Skeletal muscle cell (primary cell): ENCODE results near the gene PCDHGA7.
"Not testable (repeated sequence)": the region's sequence is repeated elsewhere in the genome, so short reads cannot be mapped to it uniquely, and the experiment has no call there.

ENCODE experiments used
- DNase-seq: peaks from one replicate; pipeline ENCODE4 v3.0.0-alpha.2; 2010; ENCODE audit warnings: low read depth
- H3K4me3 ChIP-seq: 2 replicates; pipeline ENCODE4 v1.5.1; 2011; ENCODE audit warnings: low read depth, mild to moderate bottlenecking, control low read depth, low read length, moderate library complexity

Gene PCDHGA7

DNA sequence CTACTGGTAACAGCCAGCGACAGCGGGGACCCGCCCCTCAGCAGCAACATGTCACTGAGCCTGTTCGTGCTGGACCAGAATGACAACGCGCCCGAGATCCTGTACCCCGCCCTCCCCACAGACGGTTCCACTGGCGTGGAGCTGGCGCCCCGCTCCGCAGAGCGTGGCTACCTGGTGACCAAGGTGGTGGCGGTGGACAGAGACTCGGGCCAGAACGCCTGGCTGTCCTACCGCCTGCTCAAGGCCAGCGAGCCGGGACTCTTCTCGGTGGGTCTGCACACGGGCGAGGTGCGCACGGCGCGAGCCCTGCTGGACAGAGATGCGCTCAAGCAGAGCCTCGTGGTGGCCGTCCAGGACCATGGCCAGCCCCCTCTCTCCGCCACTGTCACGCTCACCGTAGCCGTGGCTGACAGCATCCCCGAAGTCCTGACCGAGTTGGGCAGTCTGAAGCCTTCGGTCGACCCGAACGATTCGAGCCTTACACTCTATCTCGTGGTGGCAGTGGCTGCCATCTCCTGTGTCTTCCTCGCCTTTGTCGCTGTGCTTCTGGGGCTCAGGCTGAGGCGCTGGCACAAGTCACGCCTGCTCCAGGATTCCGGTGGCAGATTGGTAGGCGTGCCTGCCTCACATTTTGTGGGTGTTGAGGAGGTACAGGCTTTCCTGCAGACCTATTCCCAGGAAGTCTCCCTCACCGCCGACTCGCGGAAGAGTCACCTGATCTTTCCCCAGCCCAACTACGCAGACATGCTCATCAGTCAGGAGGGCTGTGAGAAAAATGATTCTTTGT lies 12.1 kb downstream of the PCDHGA7 start:
- H3K4me3 ChIP-seq, DNase-seq: not testable (repeated sequence)

DNA sequence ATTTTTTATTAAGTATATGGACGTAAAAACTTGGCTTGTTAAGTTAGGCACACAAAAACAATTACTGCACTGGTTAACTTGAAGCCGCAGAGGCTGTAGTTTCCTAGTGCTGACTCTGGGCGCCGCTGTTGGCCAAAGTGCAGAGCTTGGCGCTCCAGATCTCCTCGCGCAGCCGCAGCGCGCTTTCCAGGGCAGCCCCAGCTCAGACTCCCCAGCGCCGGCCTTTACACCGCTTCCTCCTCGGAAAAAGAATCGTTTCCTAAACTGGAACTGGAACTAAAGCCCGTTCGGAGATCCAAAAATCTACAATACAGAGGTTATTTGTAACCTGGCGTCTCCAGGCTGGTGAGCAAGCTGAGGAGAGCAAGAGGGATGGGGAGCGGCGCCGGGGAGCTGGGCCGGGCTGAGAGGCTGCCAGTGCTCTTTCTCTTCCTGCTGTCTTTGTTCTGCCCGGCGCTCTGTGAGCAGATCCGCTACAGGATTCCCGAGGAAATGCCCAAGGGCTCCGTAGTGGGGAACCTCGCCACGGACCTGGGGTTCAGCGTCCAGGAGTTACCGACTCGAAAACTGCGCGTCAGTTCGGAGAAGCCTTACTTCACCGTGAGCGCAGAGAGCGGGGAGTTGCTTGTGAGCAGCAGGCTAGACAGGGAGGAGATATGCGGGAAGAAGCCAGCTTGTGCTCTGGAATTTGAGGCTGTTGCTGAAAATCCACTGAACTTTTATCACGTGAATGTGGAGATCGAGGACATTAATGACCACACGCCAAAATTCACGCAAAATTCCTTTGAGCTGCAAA lies 15.4 kb downstream of the PCDHGA7 start, which contains the start of gene PCDHGB5:
TSS of gene PCDHGB5 (plus strand) at position 192 of the 796 bp plus-strand sequence. CDS start at position 373, 181 bp downstream.
- peak; percentile 13 for DNase-seq
- peak within 1 kb of the TSS; percentile 41 for H3K4me3 ChIP-seq

DNA sequence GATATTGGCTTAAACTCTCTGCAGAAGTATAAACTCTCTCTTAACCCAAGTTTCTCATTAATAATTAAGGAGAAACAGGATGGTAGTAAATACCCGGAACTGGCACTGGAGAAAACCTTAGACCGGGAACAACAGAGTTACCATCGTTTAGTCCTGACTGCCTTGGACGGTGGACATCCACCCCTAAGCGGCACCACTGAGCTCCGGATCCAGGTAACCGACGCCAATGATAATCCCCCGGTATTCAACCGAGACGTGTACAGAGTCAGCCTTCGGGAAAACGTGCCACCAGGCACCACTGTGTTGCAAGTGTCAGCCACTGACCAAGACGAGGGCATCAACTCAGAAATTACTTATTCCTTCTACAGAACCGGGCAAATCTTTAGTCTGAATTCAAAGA lies 16.1 kb downstream of the PCDHGA7 start:
- H3K4me3 ChIP-seq: peak overlapping the region; percentile 21

DNA sequence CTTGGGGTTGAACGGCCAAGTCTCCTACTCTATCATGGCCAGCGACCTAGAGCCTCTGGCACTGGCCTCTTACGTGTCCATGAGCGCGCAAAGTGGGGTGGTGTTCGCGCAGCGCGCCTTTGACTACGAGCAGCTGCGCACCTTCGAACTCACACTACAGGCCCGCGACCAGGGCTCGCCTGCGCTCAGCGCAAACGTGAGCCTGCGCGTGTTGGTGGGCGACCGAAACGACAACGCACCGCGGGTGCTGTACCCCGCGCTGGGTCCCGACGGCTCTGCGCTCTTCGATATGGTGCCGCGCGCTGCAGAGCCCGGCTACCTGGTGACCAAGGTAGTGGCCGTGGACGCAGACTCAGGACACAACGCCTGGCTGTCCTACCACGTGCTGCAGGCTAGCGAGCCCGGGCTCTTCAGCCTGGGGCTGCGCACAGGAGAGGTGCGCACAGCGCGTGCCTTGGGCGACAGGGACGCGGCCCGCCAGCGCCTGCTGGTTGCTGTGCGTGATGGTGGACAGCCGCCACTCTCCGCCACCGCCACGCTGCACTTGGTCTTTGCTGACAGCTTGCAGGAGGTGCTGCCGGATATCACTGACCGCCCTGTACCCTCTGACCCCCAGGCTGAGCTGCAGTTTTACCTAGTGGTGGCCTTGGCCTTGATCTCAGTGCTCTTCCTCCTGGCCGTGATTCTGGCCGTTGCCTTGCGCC lies 17.2 kb downstream of the PCDHGA7 start:
- no peak overlapping the region for H3K4me3 ChIP-seq
- DNase-seq: no peak

More for the DNA sequence above, 16.1 kb downstream of the PCDHGA7 start:
- no peak for DNase-seq

DNA sequence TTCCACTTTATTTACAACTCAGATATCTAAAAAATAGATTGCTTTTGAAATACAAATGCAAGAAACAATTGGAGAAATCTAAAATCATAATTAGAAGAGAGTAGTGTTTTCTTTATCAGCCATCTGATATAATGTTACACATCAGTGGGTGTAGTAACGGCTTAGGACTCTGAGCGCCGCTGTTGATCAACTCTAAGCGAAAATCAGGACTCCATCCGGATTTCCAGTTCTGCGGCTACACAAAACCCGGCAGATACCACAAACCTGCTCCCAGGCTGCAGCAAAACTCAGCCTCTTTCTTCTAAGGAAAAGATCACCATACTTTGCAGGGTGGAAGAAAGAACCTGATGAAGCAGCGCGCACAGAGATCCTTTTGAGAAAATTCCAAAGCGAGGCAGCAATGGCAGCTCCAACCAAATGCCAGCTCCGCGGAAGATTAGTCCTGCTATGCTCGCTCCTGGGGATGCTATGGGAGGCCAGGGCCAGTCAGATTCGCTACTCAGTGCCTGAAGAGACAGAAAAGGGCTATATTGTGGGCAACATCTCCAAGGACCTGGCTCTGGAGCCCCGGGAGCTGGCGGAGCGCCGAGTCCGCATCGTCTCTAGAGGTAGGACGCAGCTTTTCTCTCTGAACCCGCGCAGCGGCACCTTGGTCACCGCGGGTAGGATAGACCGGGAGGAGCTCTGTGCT lies 20.2 kb downstream of the PCDHGA7 start, which contains the start of gene PCDHGA9:
TSS of gene PCDHGA9 (plus strand) at position 226 of the 691 bp plus-strand sequence. CDS start at position 401, 175 bp downstream.
- DNase-seq: no peak
- H3K4me3 ChIP-seq: peak within 1 kb of the TSS; percentile 35

DNA sequence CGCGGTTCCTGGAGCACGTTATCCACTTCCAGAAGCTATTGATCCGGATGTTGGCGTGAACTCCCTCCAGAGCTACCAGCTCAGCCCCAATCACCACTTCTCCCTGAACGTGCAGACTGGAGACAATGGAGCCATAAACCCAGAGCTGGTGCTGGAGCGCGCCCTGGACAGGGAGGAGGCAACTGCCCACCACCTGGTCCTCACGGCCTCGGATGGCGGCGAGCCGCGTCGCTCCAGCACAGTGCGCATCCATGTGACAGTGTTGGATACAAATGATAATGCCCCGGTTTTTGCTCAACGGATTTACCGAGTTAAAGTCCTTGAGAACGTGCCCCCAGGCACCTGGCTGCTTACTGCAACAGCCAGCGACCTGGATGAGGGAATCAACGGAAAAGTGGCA lies 20.8 kb downstream of the PCDHGA7 start:
- no peak for DNase-seq
- peak overlapping the region; percentile 35 for H3K4me3 ChIP-seq

DNA sequence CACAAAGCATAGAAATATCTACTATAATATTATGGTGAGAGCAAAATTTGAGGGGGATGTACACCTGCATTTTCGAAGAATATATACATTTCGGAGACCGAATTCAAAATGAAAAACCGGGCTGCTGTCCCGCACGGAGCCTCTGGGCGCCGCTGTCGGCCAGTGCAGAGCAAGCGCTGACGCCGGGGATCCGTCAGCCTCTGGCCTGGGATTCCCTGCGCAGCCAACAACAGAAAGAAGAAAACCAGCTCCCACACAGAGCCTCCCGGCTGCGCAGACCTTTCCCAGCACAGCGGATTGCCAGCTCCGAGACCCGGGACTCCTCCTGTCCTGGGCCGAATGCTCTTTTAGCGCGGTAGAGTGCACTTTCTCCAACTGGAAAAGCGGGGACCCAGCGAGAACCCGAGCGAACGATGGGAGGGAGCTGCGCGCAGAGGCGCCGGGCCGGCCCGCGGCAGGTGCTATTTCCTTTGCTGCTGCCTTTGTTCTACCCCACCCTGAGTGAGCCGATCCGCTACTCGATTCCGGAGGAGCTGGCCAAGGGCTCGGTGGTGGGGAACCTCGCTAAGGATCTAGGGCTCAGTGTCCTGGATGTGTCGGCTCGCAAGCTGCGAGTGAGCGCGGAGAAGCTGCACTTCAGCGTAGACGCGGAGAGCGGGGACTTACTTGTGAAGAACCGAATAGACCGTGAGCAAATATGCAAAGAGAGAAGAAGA lies 25.4 kb downstream of the PCDHGA7 start, which contains the start of gene PCDHGB6:
TSS of gene PCDHGB6 (plus strand) at position 232 of the 716 bp plus-strand sequence. CDS start at position 414, 182 bp downstream.
- DNase-seq: not testable (repeated sequence)
- peak within 1 kb of the TSS; percentile 34 for H3K4me3 ChIP-seq

DNA sequence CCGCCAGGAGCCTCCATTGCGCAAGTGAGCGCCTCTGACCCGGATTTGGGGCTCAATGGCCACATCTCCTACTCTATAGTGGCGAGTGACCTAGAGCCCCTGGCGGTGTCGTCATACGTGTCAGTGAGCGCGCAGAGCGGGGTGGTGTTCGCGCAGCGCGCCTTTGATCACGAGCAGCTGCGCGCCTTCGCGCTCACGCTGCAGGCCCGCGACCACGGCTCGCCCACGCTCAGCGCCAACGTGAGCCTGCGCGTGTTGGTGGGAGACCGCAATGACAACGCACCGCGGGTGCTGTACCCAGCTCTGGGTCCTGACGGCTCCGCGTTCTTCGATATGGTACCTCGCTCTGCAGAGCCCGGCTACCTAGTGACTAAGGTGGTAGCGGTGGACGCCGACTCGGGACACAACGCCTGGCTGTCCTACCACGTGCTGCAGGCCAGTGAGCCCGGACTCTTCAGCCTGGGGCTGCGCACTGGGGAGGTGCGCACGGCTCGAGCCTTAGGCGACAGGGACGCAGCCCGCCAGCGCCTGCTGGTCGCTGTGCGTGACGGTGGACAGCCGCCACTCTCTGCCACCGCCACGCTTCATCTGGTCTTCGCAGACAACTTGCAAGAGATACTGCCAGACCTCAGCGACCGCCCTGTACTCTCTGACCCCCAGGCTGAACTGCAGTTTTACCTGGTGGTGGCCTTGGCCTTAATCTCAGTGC lies 27.2 kb downstream of the PCDHGA7 start:
- no peak for DNase-seq
- no peak overlapping the region for H3K4me3 ChIP-seq

DNA sequence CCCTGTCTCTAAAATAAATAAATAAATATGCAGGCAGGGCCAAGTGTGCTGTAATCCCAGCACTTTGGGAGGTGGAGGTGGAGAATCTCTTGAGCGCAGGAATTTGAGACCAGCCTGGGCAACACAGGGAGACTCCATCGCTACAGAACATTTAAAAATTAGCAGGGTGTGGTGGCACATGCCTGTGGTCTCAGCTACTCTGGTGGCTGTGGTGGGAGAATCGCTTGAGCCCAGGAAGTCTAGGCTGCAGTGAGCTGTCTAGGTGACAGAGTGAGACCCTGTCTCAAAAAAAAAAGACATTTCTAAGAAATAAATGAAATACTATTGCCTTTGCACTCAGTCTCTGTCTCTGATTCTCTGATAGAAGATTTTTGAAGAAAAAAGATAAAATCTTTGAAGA lies 29.0 kb downstream of the PCDHGA7 start:
- no peak for DNase-seq
- no peak overlapping the region for H3K4me3 ChIP-seq

DNA sequence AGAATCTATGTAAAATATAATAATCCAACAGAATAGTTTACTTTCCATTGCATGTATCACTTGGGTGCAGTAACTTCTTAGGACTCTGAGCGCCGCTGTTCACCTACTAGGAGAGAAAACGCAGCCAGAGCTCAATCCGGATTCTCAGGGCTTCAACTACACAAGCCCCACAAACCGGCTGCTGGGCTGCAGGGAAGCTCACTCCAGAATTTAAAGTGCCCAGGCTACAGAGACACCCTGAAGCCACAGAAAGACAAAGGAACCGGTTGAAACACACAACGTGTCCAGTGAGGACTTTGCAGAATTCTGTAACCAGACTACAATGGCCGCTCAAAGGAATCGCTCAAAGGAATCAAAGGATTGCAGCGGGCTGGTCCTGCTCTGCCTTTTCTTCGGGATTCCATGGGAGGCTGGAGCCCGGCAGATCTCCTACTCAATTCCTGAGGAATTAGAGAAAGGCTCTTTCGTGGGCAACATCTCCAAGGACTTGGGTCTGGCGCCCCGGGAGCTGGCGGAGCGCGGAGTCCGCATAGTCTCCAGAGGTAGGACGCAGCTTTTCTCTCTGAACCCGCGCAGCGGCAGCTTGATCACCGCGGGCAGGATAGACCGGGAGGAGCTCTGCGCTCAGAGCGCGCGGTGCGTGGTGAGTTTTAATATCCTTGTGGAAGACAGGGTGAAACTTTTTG lies 30.5 kb downstream of the PCDHGA7 start, which contains the start of gene PCDHGA10:
TSS of gene PCDHGA10 (plus strand) at position 134 of the 686 bp plus-strand sequence. CDS start at position 323, 189 bp downstream.
- peak within 1 kb of the TSS; percentile 46 for H3K4me3 ChIP-seq
- no peak for DNase-seq

DNA sequence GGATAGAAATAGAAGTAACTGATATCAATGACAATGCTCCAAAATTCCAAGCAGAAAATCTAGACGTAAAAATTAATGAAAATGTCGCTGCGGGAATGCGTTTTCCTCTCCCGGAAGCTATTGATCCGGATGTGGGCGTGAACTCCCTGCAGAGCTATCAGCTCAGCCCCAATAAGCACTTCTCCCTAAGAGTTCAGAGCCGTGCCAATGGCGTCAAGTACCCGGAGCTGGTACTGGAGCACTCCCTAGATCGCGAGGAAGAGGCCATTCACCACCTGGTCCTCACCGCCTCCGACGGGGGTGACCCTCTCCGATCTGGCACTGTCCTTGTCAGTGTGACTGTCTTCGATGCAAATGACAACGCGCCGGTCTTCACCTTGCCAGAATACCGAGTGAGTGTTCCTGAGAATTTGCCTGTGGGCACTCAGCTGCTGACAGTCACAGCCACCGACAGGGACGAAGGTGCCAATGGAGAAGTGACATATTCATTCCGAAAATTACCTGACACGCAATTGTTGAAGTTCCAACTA lies 31.1 kb downstream of the PCDHGA7 start:
- H3K4me3 ChIP-seq: peak overlapping the region; percentile 46
- no peak for DNase-seq

DNA sequence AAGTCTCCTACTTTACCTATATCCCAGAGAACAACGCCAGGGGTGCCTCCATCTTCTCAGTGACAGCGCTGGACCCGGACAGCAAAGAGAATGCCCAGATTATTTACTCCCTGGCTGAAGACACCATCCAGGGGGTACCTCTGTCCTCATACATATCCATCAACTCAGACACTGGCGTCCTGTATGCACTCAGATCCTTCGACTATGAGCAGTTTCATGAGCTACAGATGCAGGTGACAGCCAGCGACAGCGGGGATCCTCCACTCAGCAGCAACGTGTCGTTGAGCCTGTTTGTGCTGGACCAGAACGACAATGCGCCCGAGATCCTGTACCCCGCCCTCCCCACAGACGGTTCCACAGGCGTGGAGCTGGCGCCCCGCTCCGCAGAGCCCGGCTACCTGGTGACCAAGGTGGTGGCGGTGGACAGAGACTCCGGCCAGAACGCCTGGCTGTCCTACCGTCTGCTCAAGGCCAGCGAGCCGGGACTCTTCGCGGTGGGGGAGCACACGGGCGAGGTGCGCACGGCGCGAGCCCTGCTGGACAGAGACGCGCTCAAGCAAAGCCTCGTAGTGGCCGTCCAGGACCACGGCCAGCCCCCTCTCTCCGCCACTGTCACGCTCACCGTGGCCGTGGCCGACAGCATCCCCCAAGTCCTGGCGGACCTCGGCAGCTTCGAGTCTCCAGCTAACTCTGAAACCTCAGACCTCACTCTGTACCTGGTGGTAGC lies 32.2 kb downstream of the PCDHGA7 start:
- DNase-seq, H3K4me3 ChIP-seq: not testable (repeated sequence)

DNA sequence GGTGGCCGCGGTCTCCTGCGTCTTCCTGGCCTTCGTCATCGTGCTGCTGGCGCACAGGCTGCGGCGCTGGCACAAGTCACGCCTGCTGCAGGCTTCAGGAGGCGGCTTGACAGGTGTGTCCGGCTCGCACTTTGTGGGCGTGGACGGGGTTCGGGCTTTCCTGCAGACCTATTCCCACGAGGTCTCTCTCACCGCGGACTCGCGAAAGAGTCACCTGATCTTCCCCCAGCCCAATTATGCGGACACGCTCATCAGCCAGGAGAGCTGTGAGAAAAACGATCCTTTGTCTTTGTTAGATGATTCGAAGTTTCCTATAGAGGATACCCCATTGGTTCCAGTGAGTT lies 32.7 kb downstream of the PCDHGA7 start:
- not testable (repeated sequence) for DNase-seq, H3K4me3 ChIP-seq

DNA sequence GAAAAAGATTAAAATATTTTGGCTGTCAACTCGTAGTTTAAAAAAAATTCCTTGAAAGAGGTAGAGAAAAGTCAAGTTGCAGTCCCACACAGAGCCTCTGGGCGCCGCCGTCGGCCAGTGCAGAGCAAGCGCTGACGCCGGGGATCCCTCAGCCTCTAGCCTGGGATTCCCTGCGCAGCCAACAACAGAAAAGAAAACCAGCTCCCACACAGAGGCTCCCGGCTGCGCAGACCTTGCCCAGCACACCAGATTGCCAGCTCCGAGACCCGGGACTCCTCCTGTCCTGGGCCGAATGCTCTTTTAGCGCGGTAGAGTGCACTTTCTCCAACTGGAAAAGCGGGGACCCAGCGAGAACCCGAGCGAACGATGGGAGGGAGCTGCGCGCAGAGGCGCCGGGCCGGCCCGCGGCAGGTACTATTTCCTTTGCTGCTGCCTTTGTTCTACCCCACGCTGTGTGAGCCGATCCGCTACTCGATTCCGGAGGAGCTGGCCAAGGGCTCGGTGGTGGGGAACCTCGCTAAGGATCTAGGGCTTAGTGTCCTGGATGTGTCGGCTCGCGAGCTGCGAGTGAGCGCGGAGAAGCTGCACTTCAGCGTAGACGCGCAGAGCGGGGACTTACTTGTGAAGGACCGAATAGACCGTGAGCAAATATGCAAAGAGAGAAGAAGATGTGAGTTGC lies 35.1 kb downstream of the PCDHGA7 start, which contains the start of gene PCDHGB7:
TSS of gene PCDHGB7 (plus strand) at position 184 of the 679 bp plus-strand sequence. CDS start at position 367, 183 bp downstream.
- peak within 1 kb of the TSS; percentile 48 for H3K4me3 ChIP-seq
- DNase-seq: peak; percentile 57

DNA sequence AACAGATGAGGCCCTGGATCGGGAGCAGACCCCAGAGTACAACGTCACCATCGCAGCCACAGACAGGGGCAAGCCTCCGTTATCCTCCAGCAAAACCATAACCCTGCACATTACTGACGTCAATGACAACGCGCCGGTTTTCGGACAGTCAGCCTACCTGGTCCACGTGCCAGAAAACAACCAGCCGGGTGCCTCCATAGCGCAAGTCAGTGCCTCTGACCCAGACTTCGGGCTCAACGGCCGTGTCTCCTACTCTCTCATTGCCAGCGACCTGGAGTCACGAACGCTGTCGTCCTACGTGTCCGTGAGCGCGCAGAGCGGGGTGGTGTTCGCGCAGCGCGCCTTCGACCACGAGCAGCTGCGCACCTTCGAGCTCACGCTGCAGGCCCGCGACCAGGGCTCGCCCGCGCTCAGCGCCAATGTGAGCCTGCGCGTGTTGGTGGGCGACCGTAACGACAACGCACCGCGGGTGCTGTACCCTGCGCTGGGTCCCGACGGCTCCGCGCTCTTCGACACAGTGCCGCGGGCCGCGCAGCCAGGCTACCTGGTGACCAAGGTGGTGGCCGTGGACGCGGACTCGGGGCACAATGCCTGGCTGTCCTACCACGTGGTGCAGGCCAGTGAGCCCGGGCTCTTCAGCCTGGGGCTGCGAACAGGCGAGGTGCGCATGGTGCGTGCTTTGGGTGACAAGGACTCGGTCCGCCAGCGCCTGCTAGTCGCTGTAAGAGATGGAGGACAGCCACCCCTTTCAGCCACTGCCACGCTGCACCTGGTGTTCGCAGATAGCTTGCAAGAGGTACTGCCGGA lies 36.7 kb downstream of the PCDHGA7 start:
- DNase-seq: no peak
- H3K4me3 ChIP-seq: no peak overlapping the region
